HepG2 (cell line): ENCODE data around the gene FAM83F. TPM values are rescaled to one million over a fixed set of nuclear protein-coding genes. Genes with fewer than 3 reads are reported as not detected.
A peak's percentile ranks its signal among the peaks of the same experiment; 100 is the strongest.

Source experiments
- ATF7 ChIP-seq, 2 experiments: fragments of 450-650 bp in 1 of 2; sonication (generic) in 1 of 2; formaldehyde crosslinking in 1 of 2; IDR thresholded peaks; 2 replicates each; pipeline versions ENCODE4 v1.4.0 to v1.6.1; 2016 to 2020; ENCODE audit warnings: antibody characterized with exemption in 1 of 2, mild to moderate bottlenecking in 1 of 2, missing genetic modification reagents in 1 of 2
- EP300 ChIP-seq, 3 experiments: sonication (generic) in 1 of 3; formaldehyde crosslinking in 1 of 3; IDR thresholded peaks; 2 replicates each; pipeline versions ENCODE4 v1.5.1 to v1.6.1; 2011 to 2020; ENCODE audit warnings: low read depth in 2 of 3, low read length in 2 of 3, borderline replicate concordance in 1 of 3, improper control_type of control experiment in 1 of 3, mild to moderate bottlenecking in 1 of 3, missing genetic modification reagents in 1 of 3, moderate library complexity in 1 of 3
- FOXC1 ChIP-seq: sonication (generic); formaldehyde crosslinking; IDR thresholded peaks from 2 replicates; pipeline ENCODE4 v1.8.0; 2022; ENCODE audit warnings: mild to moderate bottlenecking, missing genetic modification reagents, borderline replicate concordance
- GMEB1 ChIP-seq: sonication (generic); formaldehyde crosslinking; IDR thresholded peaks from 2 replicates; pipeline ENCODE4 v1.5.1; 2020; ENCODE audit warnings: missing genetic modification reagents, mild to moderate bottlenecking, borderline replicate concordance
- MTA3 ChIP-seq: sonication (generic); formaldehyde crosslinking; IDR thresholded peaks from 2 replicates; pipeline ENCODE4 v1.4.0; 2020; ENCODE audit warnings: missing genetic modification reagents
- RXRA ChIP-seq: sonication (generic); formaldehyde crosslinking; IDR thresholded peaks from 2 replicates; pipeline ENCODE4 v1.5.1; 2020; ENCODE audit warnings: missing genetic modification reagents
- SALL2 ChIP-seq: sonication (generic); formaldehyde crosslinking; IDR thresholded peaks from 2 replicates; pipeline ENCODE4 v1.8.1; 2023; ENCODE audit warnings: mild to moderate bottlenecking, missing genetic modification reagents, inconsistent platforms
- ZBTB3 ChIP-seq: sonication (generic); formaldehyde crosslinking; IDR thresholded peaks from 2 replicates; pipeline ENCODE4 v1.4.0; 2020; ENCODE audit warnings: low read depth, mild to moderate bottlenecking, moderate library complexity, missing genetic modification reagents, borderline replicate concordance
- ZFY ChIP-seq: sonication (generic); formaldehyde crosslinking; IDR thresholded peaks from 2 replicates; pipeline ENCODE4 v1.4.0; 2020; ENCODE audit warnings: missing genetic modification reagents
- ZNF143 ChIP-seq: sonication (generic); formaldehyde crosslinking; IDR thresholded peaks from 2 replicates; pipeline ENCODE4 v1.4.0; 2020; ENCODE audit warnings: missing genetic modification reagents
- ZNF317 ChIP-seq: sonication (generic); formaldehyde crosslinking; IDR thresholded peaks from 2 replicates; pipeline ENCODE4 v1.5.0; 2020; ENCODE audit warnings: mild to moderate bottlenecking, missing genetic modification reagents
- ZNF33A ChIP-seq: sonication (generic); formaldehyde crosslinking; IDR thresholded peaks from 2 replicates; pipeline ENCODE4 v1.5.1; 2020; ENCODE audit warnings: missing genetic modification reagents, mild to moderate bottlenecking, moderate library complexity, borderline replicate concordance
- ZNF550 ChIP-seq: sonication (generic); formaldehyde crosslinking; IDR thresholded peaks from 2 replicates; pipeline ENCODE4 v1.4.0; 2020; ENCODE audit warnings: mild to moderate bottlenecking, missing genetic modification reagents, borderline replicate concordance
- ZNF557 ChIP-seq: sonication (generic); formaldehyde crosslinking; IDR thresholded peaks from 2 replicates; pipeline ENCODE4 v1.4.0; 2020; ENCODE audit warnings: missing genetic modification reagents
- ZNF660 ChIP-seq: sonication (generic); formaldehyde crosslinking; IDR thresholded peaks from 2 replicates; pipeline ENCODE4 v1.5.1; 2020; ENCODE audit warnings: mild to moderate bottlenecking, low read depth, missing genetic modification reagents, borderline replicate concordance
- ZNF784 ChIP-seq: sonication (generic); formaldehyde crosslinking; IDR thresholded peaks from 2 replicates; pipeline ENCODE4 v1.5.1; 2020; ENCODE audit warnings: missing genetic modification reagents, mild to moderate bottlenecking, borderline replicate concordance
- polyA plus RNA-seq, 8 experiments: library from polyadenylated mRNA; depleted of rRNA in 3 of 8; stranded (reverse) in 7 of 8; unstranded in 1 of 8; fragments of >200 nt; fragmentation: Illumina TruSeq in 4 of 8; extraction: Trizol in 4 of 8; gene quantifications; 2 replicates each; pipeline versions ENCODE4 v1.2.1 to v1.2.3, GENCODE V29; 2011 to 2016; ENCODE audit warnings: low read depth in 4 of 8, missing spikeins in 1 of 8, mixed read lengths in 1 of 8; ENCODE audit not compliant: insufficient read depth in 1 of 8
- total RNA-seq, 5 experiments: library from RNA; depleted of rRNA; stranded (reverse); fragments of >200 nt; fragmentation: Illumina TruSeq; extraction: Trizol; gene quantifications; 2 replicates each; pipeline ENCODE4 v1.2.3, GENCODE V29; 2016; ENCODE audit warnings: low read depth in 1 of 5
- TF ChIP-seq, protein P1 (sequence below), 2 experiments: sonication (generic) in 1 of 2; formaldehyde crosslinking in 1 of 2; IDR thresholded peaks; 2 replicates each; pipeline versions ENCODE4 v1.5.1 to v1.6.1; 2011 to 2020; ENCODE audit warnings: borderline replicate concordance in 1 of 2, low read depth in 1 of 2, low read length in 1 of 2, mild to moderate bottlenecking in 1 of 2, missing genetic modification reagents in 1 of 2, moderate library complexity in 1 of 2
- TF ChIP-seq, protein P2 (sequence below): sonication (generic); formaldehyde crosslinking; IDR thresholded peaks from 2 replicates; pipeline ENCODE4 v1.4.0; 2020; ENCODE audit warnings: missing genetic modification reagents, mild to moderate bottlenecking, borderline replicate concordance

The FAM83F gene
- total and polyA plus RNA-seq, 2 of the 13 experiments (the other 11 are each of a cell fraction or from before 2014, with no cell fraction given): not detected

GRCh38 chr22:40044870-40045834, 50.4 kb downstream of the FAM83F start (continued):
- no peak for TF ChIP-seq ZNF557 (CRISPR knock-in tag)
- no peak for TF ChIP-seq MTA3
- no peak for TF ChIP-seq ZNF550
- peak; percentile 52; the same call in 1 of the 2 replicates for TF ChIP-seq RXRA (CRISPR knock-in tag)
- no peak for TF ChIP-seq ATF7 (IDR thresholded peaks at IDR 0.05)
- TF ChIP-seq ATF7 (CRISPR knock-in tag; IDR thresholded peaks at IDR 0.05): no peak
- TF ChIP-seq SALL2 (CRISPR knock-in tag): no peak
- TF ChIP-seq ZNF33A (CRISPR knock-in tag): no peak
- no peak for TF ChIP-seq ZNF317 (CRISPR knock-in tag)
- TF ChIP-seq EP300 (IDR thresholded peaks at IDR 0.05; ENCODE audit: low read depth in 2 of 2, low read length in 2 of 2): no peak
- TF ChIP-seq EP300 (CRISPR knock-in tag; IDR thresholded peaks at IDR 0.05; ENCODE audit: borderline replicate concordance): no peak
- TF ChIP-seq ZNF660 (CRISPR knock-in tag): no peak
- no peak for TF ChIP-seq ZNF143 (CRISPR knock-in tag)
- no peak for TF ChIP-seq GMEB1
- TF ChIP-seq ZNF784 (CRISPR knock-in tag): 0 out of 2 replicates have a peak, but pooled peaks have one; percentile 38
- peak; percentile 86 for TF ChIP-seq ZFY (CRISPR knock-in tag)
- TF ChIP-seq, protein P1, sequence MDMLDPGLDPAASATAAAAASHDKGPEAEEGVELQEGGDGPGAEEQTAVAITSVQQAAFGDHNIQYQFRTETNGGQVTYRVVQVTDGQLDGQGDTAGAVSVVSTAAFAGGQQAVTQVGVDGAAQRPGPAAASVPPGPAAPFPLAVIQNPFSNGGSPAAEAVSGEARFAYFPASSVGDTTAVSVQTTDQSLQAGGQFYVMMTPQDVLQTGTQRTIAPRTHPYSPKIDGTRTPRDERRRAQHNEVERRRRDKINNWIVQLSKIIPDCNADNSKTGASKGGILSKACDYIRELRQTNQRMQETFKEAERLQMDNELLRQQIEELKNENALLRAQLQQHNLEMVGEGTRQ (IDR thresholded peaks at IDR 0.05; ENCODE audit: low read depth, low read length): no peak
- TF ChIP-seq, protein P1 (CRISPR knock-in tag; IDR thresholded peaks at IDR 0.05; ENCODE audit: borderline replicate concordance): no peak
- TF ChIP-seq, protein P2, sequence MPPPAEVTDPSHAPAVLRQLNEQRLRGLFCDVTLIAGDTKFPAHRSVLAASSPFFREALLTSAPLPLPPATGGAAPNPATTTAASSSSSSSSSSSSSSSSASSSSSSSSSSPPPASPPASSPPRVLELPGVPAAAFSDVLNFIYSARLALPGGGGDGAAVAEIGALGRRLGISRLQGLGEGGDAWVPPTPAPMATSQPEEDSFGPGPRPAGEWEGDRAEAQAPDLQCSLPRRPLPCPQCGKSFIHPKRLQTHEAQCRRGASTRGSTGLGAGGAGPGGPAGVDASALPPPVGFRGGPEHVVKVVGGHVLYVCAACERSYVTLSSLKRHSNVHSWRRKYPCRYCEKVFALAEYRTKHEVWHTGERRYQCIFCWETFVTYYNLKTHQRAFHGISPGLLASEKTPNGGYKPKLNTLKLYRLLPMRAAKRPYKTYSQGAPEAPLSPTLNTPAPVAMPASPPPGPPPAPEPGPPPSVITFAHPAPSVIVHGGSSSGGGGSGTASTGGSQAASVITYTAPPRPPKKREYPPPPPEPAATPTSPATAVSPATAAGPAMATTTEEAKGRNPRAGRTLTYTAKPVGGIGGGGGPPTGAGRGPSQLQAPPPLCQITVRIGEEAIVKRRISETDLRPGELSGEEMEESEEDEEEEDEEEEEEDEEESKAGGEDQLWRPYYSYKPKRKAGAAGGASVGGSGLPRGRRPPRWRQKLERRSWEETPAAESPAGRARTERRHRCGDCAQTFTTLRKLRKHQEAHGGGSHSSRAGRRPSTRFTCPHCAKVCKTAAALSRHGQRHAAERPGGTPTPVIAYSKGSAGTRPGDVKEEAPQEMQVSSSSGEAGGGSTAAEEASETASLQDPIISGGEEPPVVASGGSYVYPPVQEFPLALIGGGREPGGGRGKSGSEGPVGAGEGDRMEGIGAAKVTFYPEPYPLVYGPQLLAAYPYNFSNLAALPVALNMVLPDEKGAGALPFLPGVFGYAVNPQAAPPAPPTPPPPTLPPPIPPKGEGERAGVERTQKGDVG (CRISPR knock-in tag): no peak
- 0 out of 2 replicates have a peak, but pooled peaks have one; percentile 11 for TF ChIP-seq ZBTB3 (CRISPR knock-in tag)
- TF ChIP-seq FOXC1 (CRISPR knock-in tag): peak; percentile 25; the same call in 1 of the 2 replicates
